Adrenal gland (tissue), 12 donors: ENCODE measurements around the gene PLK5. TPM values are rescaled to one million over a fixed set of nuclear protein-coding genes. Genes with fewer than 3 reads are reported as not detected.
"Not testable (repeated sequence)": the region's sequence is repeated elsewhere in the genome, so short reads cannot be mapped to it uniquely, and the experiment has no call there.

Experiments
- DNase-seq, 7 donors: peaks; one replicate each; pipeline ENCODE4 v3.0.0-alpha.2; 2019 to 2020
- H3K27ac ChIP-seq, 5 donors: fragments of 200-600 bp; sonication (generic) in 4 of 5; 1 replicate in 3 of 5; 2 replicates in 2 of 5; pipeline versions ENCODE4 v1.5.1 to v1.8.0; 2016 to 2020; ENCODE audit warnings: mild to moderate bottlenecking in 1 of 5
- H3K27me3 ChIP-seq: fragments of 200-600 bp; 2 replicates; pipeline ENCODE4 v1.8.0; 2021
- H3K36me3 ChIP-seq, 2 donors: fragments of 200-600 bp; replicated peaks in 1 of 2; 1 replicate in 1 of 2; 2 replicates in 1 of 2; pipeline versions ENCODE4 v1.5.1 to v1.8.0; 2018 to 2022
- H3K4me1 ChIP-seq, 2 donors: fragments of 200-600 bp; replicated peaks in 1 of 2; 1 replicate in 1 of 2; 2 replicates in 1 of 2; pipeline versions ENCODE4 v1.5.1 to v1.8.0; 2018 to 2021
- H3K4me3 ChIP-seq, 4 donors: fragments of 200-600 bp; sonication (generic) in 3 of 4; one replicate each; pipeline ENCODE4 v1.5.1; 2016 to 2018
- H3K9me3 ChIP-seq, 3 donors: fragments of 200-600 bp; sonication (generic) in 1 of 3; replicated peaks in 1 of 3; 1 replicate in 2 of 3; 2 replicates in 1 of 3; pipeline versions ENCODE4 v1.5.1 to v1.8.0; 2016 to 2021
- CTCF ChIP-seq, 6 experiments: fragments of 450-650 bp in 4 of 6; fragments of 200-600 bp in 2 of 6; sonication (generic) in 1 of 6; IDR thresholded peaks; 1 replicate in 5 of 6; 2 replicates in 1 of 6; pipeline versions ENCODE4 v1.5.1 to v1.8.0; 2016 to 2021; ENCODE audit warnings: antibody characterized with exemption in 6 of 6, mild to moderate bottlenecking in 2 of 6, moderate library complexity in 1 of 6
- POLR2A ChIP-seq, 2 donors: fragments of 450-650 bp; IDR thresholded peaks; one replicate each; pipeline ENCODE4 v1.6.1; 2017; ENCODE audit warnings: antibody characterized with exemption in 2 of 2, mild to moderate bottlenecking in 2 of 2, moderate library complexity in 1 of 2
- WGBS, 4 donors: extraction: QIAGEN DNeasy Blood & Tissue Kit in 2 of 4; methylation state at CpG; one replicate each; pipeline versions ENCODE4 v1.1.5 to v1.1.7; 2013 to 2017; 5-methylcytosine and 5-hydroxymethylcytosine counted together
- intact Hi-C, 2 donors: fragments of 100-400 bp; cut with DNase I; formaldehyde crosslinking; loops; one replicate each; pipeline versions ENCODE4 v1.14.1 to v1.15.0; 2022 to 2023
- polyA plus RNA-seq, 3 donors: library from polyadenylated mRNA; stranded (reverse); fragments of 200-250 nt in 2 of 3; fragments of 350-450 nt in 1 of 3; fragmentation: Illumina TruSeq in 1 of 3; extraction: RNeasy Lipid Tissue Mini Kit (QIAGEN cat#74804) in 1 of 3; gene quantifications; one replicate each; pipeline ENCODE4 v1.2.3, GENCODE V29; 2013 to 2014
- total RNA-seq, 9 donors: library from RNA; depleted of rRNA in 4 of 9; stranded (reverse); fragments of >200 nt in 4 of 9; fragments of 120-200 nt in 1 of 9; fragmentation: NEBNext Ultra II Directional in 1 of 9; extraction: Animal tissue kit (Norgen Biotek cat#: 25700) in 1 of 9; gene quantifications; one replicate each; pipeline versions ENCODE4 v1.1.0 to v1.2.4, GENCODE V29; 2013 to 2023
- donor health status: healthy with polysubstance abuse.
- donor health status: Bipolar disorder and iron deficiency.
- donor health status: DM: yes; HTN: yes; CAD: no.
- donor health status: DM: no; HTN: no; CAD: no.
- donor health status: DM: no; HTN: no; CAD: no.
- donor health status: DM: yes; HTN: yes; CAD: no.

Gene PLK5
- total and polyA plus RNA-seq, 12 donors: 0.15 to 1.0 (median 0.32) TPM; not detected in 8

GRCh38 chr19:1514295-1514661, 9.6 kb upstream of the PLK5 start:
- no peaks in the 10 kb centered on the region for H3K36me3 ChIP-seq
- no peak for DNase-seq
- H3K27me3 ChIP-seq: peaks cover 22% of the 10 kb centered on the region
- no peak for TF ChIP-seq CTCF (IDR thresholded peaks at IDR 0.05)
- no peak overlapping the region for H3K4me3 ChIP-seq
- intact Hi-C loops: loop anchor here in 1 of 2 donors (10.0 kb wide), 1 partner anchor 229 kb away; the partner anchor contains the start of gene EFNA2
- peaks cover 4 to 7% of the 10 kb centered on the region in 2 donors for H3K4me1 ChIP-seq
- WGBS, 4 donors: 57 to 82% (median 73%) methylated on average over 7 to 10 of the region's 10 CpGs
- no peaks in the 10 kb centered on the region for H3K9me3 ChIP-seq
- H3K27ac ChIP-seq: no peak overlapping the region

- intact Hi-C loops: loop anchor here in 1 of 2 donors (10.0 kb wide), 1 partner anchor 230 kb away; the partner anchor contains the start of gene EFNA2
- Histone ChIP-seq H3K4me3 (no peak overlapping the region), H3K9me3 (no peaks in the 10 kb centered on the region), H3K27ac (no peak overlapping the region), H3K4me1 (peaks cover 4 to 7% of the 10 kb centered on the region in 2 donors), H3K36me3 (no peaks in the 10 kb centered on the region), H3K27me3 (peaks cover 22% of the 10 kb centered on the region)
- no peak for DNase-seq
- WGBS, 4 donors: 62 to 83% (median 70%) methylated on average over 8 to 14 of the region's 14 CpGs
- TF ChIP-seq POLR2A (IDR thresholded peaks at IDR 0.05): no peak
- TF ChIP-seq CTCF (IDR thresholded peaks at IDR 0.05): no peak
Measured at GRCh38 chr19:1514986-1515721, 8.7 kb upstream of the PLK5 start.

GRCh38 chr19:1516395-1516753, 7.5 kb upstream of the PLK5 start:
- WGBS, 4 donors: 60 to 85% (median 79%) methylated on average over 8 of the region's 8 CpGs
- no peaks in the 10 kb centered on the region for H3K36me3 ChIP-seq
- no peaks in the 10 kb centered on the region for H3K9me3 ChIP-seq
- H3K4me3 ChIP-seq: no peak overlapping the region
- DNase-seq: no peak
- peaks cover 22% of the 10 kb centered on the region for H3K27me3 ChIP-seq
- peaks cover 4 to 7% of the 10 kb centered on the region in 2 donors for H3K4me1 ChIP-seq
- H3K27ac ChIP-seq: no peak overlapping the region
- no peak for TF ChIP-seq CTCF (IDR thresholded peaks at IDR 0.05)
- TF ChIP-seq POLR2A (IDR thresholded peaks at IDR 0.05): no peak
- intact Hi-C loops: loop anchor here in 1 of 2 donors (10.0 kb wide), 1 partner anchor 232 kb away; the partner anchor contains the start of gene EFNA2

GRCh38 chr19:1518471-1518870, 5.4 kb upstream of the PLK5 start:
- Histone ChIP-seq H3K9me3 (no peaks in the 10 kb centered on the region), H3K27me3 (peaks cover 25% of the 10 kb centered on the region), H3K4me3 (no peak overlapping the region), H3K4me1 (peaks cover under 1 to 3% of the 10 kb centered on the region in 2 donors), H3K27ac (no peak overlapping the region), H3K36me3 (no peaks in the 10 kb centered on the region)
- intact Hi-C loops: loop anchor here in 1 of 2 donors (10.0 kb wide), 1 partner anchor 234 kb away; the partner anchor contains the start of gene EFNA2
- TF ChIP-seq POLR2A (IDR thresholded peaks at IDR 0.05) (no peak), CTCF (IDR thresholded peaks at IDR 0.05) (no peak)
- no peak for DNase-seq
- 84 to 85% (median 84%) methylated on average over 3 to 4 of the region's 4 CpGs for WGBS, 4 donors

- intact Hi-C loops: loop anchor here in 1 of 2 donors (10.0 kb wide), 1 partner anchor 235 kb away; the partner anchor contains the start of gene EFNA2
- H3K27me3 ChIP-seq: peaks cover 25% of the 10 kb centered on the region
- H3K9me3 ChIP-seq, H3K36me3 ChIP-seq, DNase-seq, H3K27ac ChIP-seq, H3K4me3 ChIP-seq, H3K4me1 ChIP-seq: not testable (repeated sequence)
- WGBS, 4 donors: 63 to 91% (median 85%) methylated on average over 6 to 8 of the region's 8 CpGs
Measured at GRCh38 chr19:1519802-1520201, 4.1 kb upstream of the PLK5 start.
